Prostate gland (tissue), 2 donors: Measurements from ENCODE around the gene DCAF10.

ENCODE experiments used
- POLR2A ChIP-seq: fragments of 450-650 bp; IDR thresholded peaks from one replicate; pipeline ENCODE4 v1.6.1; 2016; ENCODE audit warnings: antibody characterized with exemption, mild to moderate bottlenecking
- TF ChIP-seq, protein P1 (sequence below), 4 experiments: fragments of 200-600 bp in 2 of 4; fragments of 450-650 bp in 2 of 4; sonication (generic) in 2 of 4; IDR thresholded peaks; 1 replicate in 3 of 4; 2 replicates in 1 of 4; pipeline ENCODE4 v1.5.1; 2016 to 2019; ENCODE audit warnings: antibody characterized with exemption in 4 of 4, mild to moderate bottlenecking in 2 of 4, moderate library complexity in 2 of 4

DNA sequence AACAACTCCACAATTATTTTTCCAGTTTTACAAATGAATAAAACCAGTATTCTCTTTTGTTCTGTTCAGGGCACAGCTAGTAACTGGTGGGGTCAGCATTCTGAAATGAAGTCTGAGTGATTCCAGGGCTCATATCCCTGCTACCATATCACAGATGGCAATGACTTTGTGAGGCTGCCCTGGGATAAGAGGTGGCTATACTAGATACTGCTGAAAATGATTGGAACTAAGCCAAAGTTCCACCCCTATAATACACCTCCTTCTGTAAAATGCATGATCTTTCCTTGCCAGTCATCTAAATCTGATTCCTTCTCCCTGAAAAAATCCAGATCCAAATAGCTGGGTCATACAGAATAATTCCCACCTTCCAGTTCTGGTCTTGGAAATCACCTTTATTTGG lies 88.9 kb downstream of the DCAF10 start:
- TF ChIP-seq, protein P1, sequence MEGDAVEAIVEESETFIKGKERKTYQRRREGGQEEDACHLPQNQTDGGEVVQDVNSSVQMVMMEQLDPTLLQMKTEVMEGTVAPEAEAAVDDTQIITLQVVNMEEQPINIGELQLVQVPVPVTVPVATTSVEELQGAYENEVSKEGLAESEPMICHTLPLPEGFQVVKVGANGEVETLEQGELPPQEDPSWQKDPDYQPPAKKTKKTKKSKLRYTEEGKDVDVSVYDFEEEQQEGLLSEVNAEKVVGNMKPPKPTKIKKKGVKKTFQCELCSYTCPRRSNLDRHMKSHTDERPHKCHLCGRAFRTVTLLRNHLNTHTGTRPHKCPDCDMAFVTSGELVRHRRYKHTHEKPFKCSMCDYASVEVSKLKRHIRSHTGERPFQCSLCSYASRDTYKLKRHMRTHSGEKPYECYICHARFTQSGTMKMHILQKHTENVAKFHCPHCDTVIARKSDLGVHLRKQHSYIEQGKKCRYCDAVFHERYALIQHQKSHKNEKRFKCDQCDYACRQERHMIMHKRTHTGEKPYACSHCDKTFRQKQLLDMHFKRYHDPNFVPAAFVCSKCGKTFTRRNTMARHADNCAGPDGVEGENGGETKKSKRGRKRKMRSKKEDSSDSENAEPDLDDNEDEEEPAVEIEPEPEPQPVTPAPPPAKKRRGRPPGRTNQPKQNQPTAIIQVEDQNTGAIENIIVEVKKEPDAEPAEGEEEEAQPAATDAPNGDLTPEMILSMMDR (IDR thresholded peaks at IDR 0.05), result no peak
- TF ChIP-seq POLR2A, result no peak
